ENCODE data around the gene GC. TPM values are rescaled to one million over a fixed set of nuclear protein-coding genes. Genes with fewer than 3 reads are reported as not detected.
"Not testable (repeated sequence)": the region's sequence is repeated elsewhere in the genome, so short reads cannot be mapped to it uniquely, and the experiment has no call there.

GC gene
- total RNA-seq, 2 experiments from 2014 or later = not detected

DNA sequence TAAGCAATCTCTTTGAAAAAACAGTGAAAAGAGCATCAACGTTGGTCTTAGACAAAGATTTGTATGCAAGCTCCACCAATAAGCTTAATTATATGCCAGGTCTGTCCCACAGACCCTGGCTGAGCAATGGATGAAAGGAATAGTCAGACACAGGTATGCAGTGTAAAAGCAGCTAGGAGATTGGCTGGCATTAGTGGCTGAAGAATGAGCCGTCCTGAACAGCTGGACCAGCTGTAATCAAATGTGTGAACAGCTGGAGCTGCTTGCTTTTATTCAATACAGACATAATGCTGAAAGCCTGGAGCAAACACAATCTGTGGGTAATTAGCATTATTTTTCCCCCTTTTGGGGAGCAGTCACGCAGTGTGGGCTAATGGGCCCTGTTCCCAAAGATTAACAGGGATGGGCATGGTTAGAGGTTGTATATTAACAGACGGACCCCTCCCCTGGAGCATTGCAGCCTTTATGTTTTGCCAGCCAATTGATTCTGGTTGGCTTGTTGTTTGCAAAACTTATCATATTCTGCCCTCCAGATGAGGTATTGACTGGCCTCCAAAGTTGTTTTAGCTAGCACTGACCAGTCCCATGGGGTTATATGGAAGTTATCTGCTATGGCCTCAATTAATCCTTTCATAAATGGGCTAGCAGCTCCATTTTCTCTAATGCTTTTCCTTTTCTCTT, 20.3 kb upstream of the GC start:
- H3K36me3 ChIP-seq (ENCODE audit: insufficient read depth, low read length); H3K27me3 Mint-ChIP-seq; H3K4me1 ChIP-seq (ENCODE audit: insufficient read depth, low read length); H3K4me3 Mint-ChIP-seq; H3K27me3 ChIP-seq (ENCODE audit: control insufficient read depth in 1 of 2, insufficient read depth in 2 of 2, low read length in 2 of 2); H3K27ac Mint-ChIP-seq; ATAC-seq (ENCODE audit: poor library complexity); POLR2A ChIA-PET; H3K9me3 Mint-ChIP-seq; H3K36me3 Mint-ChIP-seq (ENCODE audit: low read depth); H3K9me3 ChIP-seq (ENCODE audit: control insufficient read depth in 1 of 2, insufficient read depth in 1 of 2, low read length in 2 of 2); H3K4me1 Mint-ChIP-seq (ENCODE audit: low read depth); H3K27ac ChIP-seq (ENCODE audit: low read depth in 1 of 2, low read length in 2 of 2); intact Hi-C loops (cut with DNase I, micrococcal nuclease); H3K4me3 ChIP-seq (ENCODE audit: low read length); CTCF ChIA-PET; DNase-seq: not testable (repeated sequence)

- H3K27ac ChIP-seq (ENCODE audit: low read depth in 1 of 2, low read length in 2 of 2) = no peak overlapping the region
- POLR2A ChIA-PET = no interaction called here
- no peaks in the 10 kb centered on the region for H3K36me3 ChIP-seq (ENCODE audit: insufficient read depth, low read length)
- CTCF ChIA-PET = no interaction called here
- no peaks in the 10 kb centered on the region for H3K4me1 ChIP-seq (ENCODE audit: insufficient read depth, low read length)
- H3K9me3 Mint-ChIP-seq = no peaks in the 10 kb centered on the region
- no peaks in the 10 kb centered on the region for H3K27me3 ChIP-seq (ENCODE audit: control insufficient read depth in 1 of 2, insufficient read depth in 2 of 2, low read length in 2 of 2)
- no peak overlapping the region for H3K4me3 ChIP-seq (ENCODE audit: low read length)
- no peak for ATAC-seq (ENCODE audit: poor library complexity)
- H3K27ac Mint-ChIP-seq = no peak overlapping the region
- H3K4me1 Mint-ChIP-seq (ENCODE audit: low read depth) = no peaks in the 10 kb centered on the region
- TF ChIP-seq CTCF (IDR thresholded peaks at IDR 0.05) = no peak
- H3K36me3 Mint-ChIP-seq (ENCODE audit: low read depth) = no peaks in the 10 kb centered on the region
- DNase-seq = no peak
- no peaks in the 10 kb centered on the region for H3K9me3 ChIP-seq (ENCODE audit: control insufficient read depth in 1 of 2, insufficient read depth in 1 of 2, low read length in 2 of 2)
- no peak overlapping the region for H3K4me3 Mint-ChIP-seq
- intact Hi-C loops (cut with DNase I, micrococcal nuclease) = no loop called here
- H3K27me3 Mint-ChIP-seq = no peaks in the 10 kb centered on the region
These were observed 2.1 kb upstream of the GC start for GRCh38 chr4:71785959-71786358.

DNA sequence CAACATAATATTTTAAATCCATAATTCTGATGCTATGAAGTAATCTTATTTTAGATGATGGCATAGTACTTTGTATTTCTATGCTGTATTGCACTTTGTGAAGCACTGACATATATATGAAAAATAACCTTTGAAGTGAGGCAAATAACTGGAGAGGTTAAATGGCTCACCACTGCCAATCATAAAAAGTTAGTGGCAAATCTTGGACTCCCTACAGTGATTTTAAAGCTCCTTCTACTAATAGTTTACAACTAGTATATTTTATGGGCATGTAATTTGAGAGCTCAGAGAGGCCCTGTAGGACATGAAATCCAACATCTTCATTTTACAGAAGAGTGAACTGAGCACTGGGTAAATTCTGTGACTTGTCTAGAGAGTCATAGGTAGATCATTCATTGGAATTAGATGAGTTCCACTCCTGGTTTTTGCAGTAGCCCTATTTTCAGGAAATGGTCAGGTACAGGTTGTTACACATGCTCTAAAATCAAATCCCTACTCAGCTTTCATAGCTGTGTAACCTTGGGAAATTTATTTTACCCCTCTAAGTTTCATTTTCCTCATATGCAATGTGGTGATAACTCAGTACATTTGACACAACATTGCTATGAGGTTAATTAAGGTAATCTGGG, 804 bp upstream of the GC start:
- no peaks in the 10 kb centered on the region for H3K9me3 ChIP-seq (ENCODE audit: control insufficient read depth in 1 of 2, insufficient read depth in 1 of 2, low read length in 2 of 2)
- intact Hi-C loops (cut with DNase I, micrococcal nuclease) = no loop called here
- ChIA-PET POLR2A (no interaction called here), CTCF (no interaction called here)
- Mint-ChIP-seq H3K9me3 (no peaks in the 10 kb centered on the region), H3K36me3 (ENCODE audit: low read depth) (no peaks in the 10 kb centered on the region), H3K4me1 (ENCODE audit: low read depth) (no peaks in the 10 kb centered on the region), H3K27ac (no peak overlapping the region), H3K4me3 (no peak overlapping the region), H3K27me3 (no peaks in the 10 kb centered on the region)
- no peaks in the 10 kb centered on the region for H3K36me3 ChIP-seq (ENCODE audit: insufficient read depth, low read length)
- no peak for ATAC-seq (ENCODE audit: poor library complexity)
- no peak for DNase-seq
- no peak overlapping the region for H3K4me3 ChIP-seq (ENCODE audit: low read length)
- H3K4me1 ChIP-seq (ENCODE audit: insufficient read depth, low read length) = no peaks in the 10 kb centered on the region
- no peak for TF ChIP-seq CTCF (IDR thresholded peaks at IDR 0.05)
- H3K27me3 ChIP-seq (ENCODE audit: control insufficient read depth in 1 of 2, insufficient read depth in 2 of 2, low read length in 2 of 2) = no peaks in the 10 kb centered on the region
- H3K27ac ChIP-seq (ENCODE audit: low read depth in 1 of 2, low read length in 2 of 2) = no peak overlapping the region

GRCh38 chr4:71777891-71778290, 6.0 kb downstream of the GC start:
- no peaks in the 10 kb centered on the region for H3K27me3 ChIP-seq (ENCODE audit: control insufficient read depth in 1 of 2, insufficient read depth in 2 of 2, low read length in 2 of 2)
- intact Hi-C loops (cut with DNase I, micrococcal nuclease) = no loop called here
- Mint-ChIP-seq H3K36me3 (ENCODE audit: low read depth) (no peaks in the 10 kb centered on the region), H3K4me1 (ENCODE audit: low read depth) (no peaks in the 10 kb centered on the region), H3K4me3 (no peak overlapping the region), H3K27ac (no peak overlapping the region), H3K9me3 (no peaks in the 10 kb centered on the region), H3K27me3 (peaks cover 13% of the 10 kb centered on the region)
- H3K9me3 ChIP-seq (ENCODE audit: control insufficient read depth in 1 of 2, insufficient read depth in 1 of 2, low read length in 2 of 2) = no peaks in the 10 kb centered on the region
- no peak for TF ChIP-seq CTCF (IDR thresholded peaks at IDR 0.05)
- POLR2A ChIA-PET = no interaction called here
- CTCF ChIA-PET = no interaction called here
- ATAC-seq (ENCODE audit: poor library complexity) = no peak
- H3K4me1 ChIP-seq (ENCODE audit: insufficient read depth, low read length) = no peaks in the 10 kb centered on the region
- no peak overlapping the region for H3K4me3 ChIP-seq (ENCODE audit: low read length)
- no peaks in the 10 kb centered on the region for H3K36me3 ChIP-seq (ENCODE audit: insufficient read depth, low read length)
- H3K27ac ChIP-seq (ENCODE audit: low read depth in 1 of 2, low read length in 2 of 2) = no peak overlapping the region
- DNase-seq = no peak

All from CD4-positive, alpha-beta T cell (primary cell).